ENCODE results near the gene SPATA20.

Gene SPATA20

GRCh38 chr17:50544516-50544915, 2.5 kb upstream of the SPATA20 start:
- peaks cover 88% of the 10 kb centered on the region for H3K4me1 ChIP-seq (ENCODE audit: control insufficient read depth, insufficient read depth, low read length)
- H3K9ac ChIP-seq (ENCODE audit: low read length): no peak overlapping the region
- no peaks in the 10 kb centered on the region for H3K9me3 ChIP-seq (ENCODE audit: control insufficient read depth, low read length)
- H3K27me3 ChIP-seq (ENCODE audit: control insufficient read depth, insufficient read depth, low read length): no peaks in the 10 kb centered on the region
- H3K36me3 ChIP-seq (ENCODE audit: control insufficient read depth, insufficient read depth, low read length): peaks cover 9% of the 10 kb centered on the region
- no peak overlapping the region for H3K4me3 ChIP-seq (ENCODE audit: low read length)

GRCh38 chr17:50545311-50545710, 1.7 kb upstream of the SPATA20 start:
- no peak overlapping the region for H3K9ac ChIP-seq (ENCODE audit: low read length)
- peaks cover 4% of the 10 kb centered on the region for H3K36me3 ChIP-seq (ENCODE audit: control insufficient read depth, insufficient read depth, low read length)
- H3K27me3 ChIP-seq (ENCODE audit: control insufficient read depth, insufficient read depth, low read length): no peaks in the 10 kb centered on the region
- H3K9me3 ChIP-seq (ENCODE audit: control insufficient read depth, low read length): no peaks in the 10 kb centered on the region
- H3K4me3 ChIP-seq (ENCODE audit: low read length): no peak overlapping the region
- peaks cover 81% of the 10 kb centered on the region for H3K4me1 ChIP-seq (ENCODE audit: control insufficient read depth, insufficient read depth, low read length)

DNA sequence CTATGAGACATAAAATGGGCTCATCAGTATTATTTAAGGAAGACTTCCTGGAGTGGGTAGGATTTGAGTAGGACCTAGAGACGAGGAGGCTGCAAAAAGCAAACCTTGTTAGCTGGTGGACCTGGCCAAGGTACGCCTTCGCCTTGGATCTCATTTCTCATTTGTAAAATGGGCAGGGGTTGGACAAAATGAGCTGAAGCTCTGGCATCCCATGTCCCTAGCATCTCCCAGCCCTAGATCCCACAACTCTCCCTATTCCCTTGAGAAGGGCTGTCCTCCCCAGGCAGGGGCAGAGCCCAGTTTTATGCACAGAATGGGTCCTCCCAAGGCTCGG, 306 bp upstream of the SPATA20 start:
- no peak overlapping the region for H3K4me3 ChIP-seq (ENCODE audit: low read length)
- H3K9me3 ChIP-seq (ENCODE audit: control insufficient read depth, low read length): no peaks in the 10 kb centered on the region
- no peaks in the 10 kb centered on the region for H3K27me3 ChIP-seq (ENCODE audit: control insufficient read depth, insufficient read depth, low read length)
- H3K4me1 ChIP-seq (ENCODE audit: control insufficient read depth, insufficient read depth, low read length): peaks cover 80% of the 10 kb centered on the region
- peaks cover 4% of the 10 kb centered on the region for H3K36me3 ChIP-seq (ENCODE audit: control insufficient read depth, insufficient read depth, low read length)
- peak overlapping the region; percentile 95 for H3K9ac ChIP-seq (ENCODE audit: low read length)

DNA sequence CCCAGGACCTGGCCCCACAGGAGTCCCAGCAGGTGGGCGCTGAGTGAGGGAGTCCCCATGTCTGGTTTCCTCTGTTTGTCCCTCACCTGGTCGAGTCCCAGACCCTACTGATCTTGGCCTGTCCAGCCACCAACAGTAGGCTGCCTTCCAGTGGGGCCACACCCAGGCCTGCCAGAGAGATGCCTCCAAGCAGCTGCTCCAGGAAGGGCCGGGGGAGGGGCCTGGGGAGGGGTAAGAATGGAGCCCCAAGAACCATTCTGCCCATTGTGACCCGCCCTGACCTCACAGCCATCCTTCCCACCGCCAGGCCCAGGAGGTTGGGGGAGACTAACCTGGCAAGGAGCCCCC, 736 bp downstream of the SPATA20 start:
- peak overlapping the region; percentile 95 for H3K9ac ChIP-seq (ENCODE audit: low read length)
- no peaks in the 10 kb centered on the region for H3K9me3 ChIP-seq (ENCODE audit: control insufficient read depth, low read length)
- H3K27me3 ChIP-seq (ENCODE audit: control insufficient read depth, insufficient read depth, low read length): no peaks in the 10 kb centered on the region
- H3K4me1 ChIP-seq (ENCODE audit: control insufficient read depth, insufficient read depth, low read length): peaks cover 70% of the 10 kb centered on the region
- H3K4me3 ChIP-seq (ENCODE audit: low read length): peak overlapping the region; percentile 85
- no peaks in the 10 kb centered on the region for H3K36me3 ChIP-seq (ENCODE audit: control insufficient read depth, insufficient read depth, low read length)

DNA sequence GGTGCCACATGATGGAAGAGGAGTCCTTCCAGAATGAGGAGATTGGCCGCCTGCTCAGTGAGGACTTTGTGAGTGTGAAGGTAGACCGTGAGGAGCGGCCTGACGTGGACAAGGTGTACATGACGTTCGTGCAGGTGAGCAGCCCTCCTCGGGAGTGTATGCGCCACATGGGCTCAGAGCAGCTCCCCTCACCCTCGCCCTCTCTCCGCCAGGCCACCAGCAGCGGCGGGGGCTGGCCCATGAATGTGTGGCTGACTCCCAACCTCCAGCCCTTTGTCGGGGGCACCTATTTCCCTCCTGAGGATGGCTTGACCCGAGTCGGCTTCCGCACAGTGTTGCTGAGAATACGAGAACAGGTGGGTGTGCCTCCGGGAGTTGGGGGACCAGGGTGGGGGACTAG, 1.9 kb downstream of the SPATA20 start:
- Histone ChIP-seq H3K4me1 (ENCODE audit: control insufficient read depth, insufficient read depth, low read length) (peaks cover 60% of the 10 kb centered on the region), H3K36me3 (ENCODE audit: control insufficient read depth, insufficient read depth, low read length) (no peaks in the 10 kb centered on the region)

GRCh38 chr17:50549256-50549941, 2.4 kb downstream of the SPATA20 start:
- no peak overlapping the region for H3K9ac ChIP-seq (ENCODE audit: low read length)
- H3K4me3 ChIP-seq (ENCODE audit: low read length): no peak overlapping the region
- no peaks in the 10 kb centered on the region for H3K27me3 ChIP-seq (ENCODE audit: control insufficient read depth, insufficient read depth, low read length)
- no peaks in the 10 kb centered on the region for H3K36me3 ChIP-seq (ENCODE audit: control insufficient read depth, insufficient read depth, low read length)
- H3K9me3 ChIP-seq (ENCODE audit: control insufficient read depth, low read length): no peaks in the 10 kb centered on the region
- H3K4me1 ChIP-seq (ENCODE audit: control insufficient read depth, insufficient read depth, low read length): peaks cover 54% of the 10 kb centered on the region

More for the DNA sequence above, 1.9 kb downstream of the SPATA20 start:
- Histone ChIP-seq H3K9me3 (ENCODE audit: control insufficient read depth, low read length) (no peaks in the 10 kb centered on the region), H3K27me3 (ENCODE audit: control insufficient read depth, insufficient read depth, low read length) (no peaks in the 10 kb centered on the region), H3K9ac (ENCODE audit: low read length) (no peak overlapping the region), H3K4me3 (ENCODE audit: low read length) (no peak overlapping the region)

- H3K9ac ChIP-seq (ENCODE audit: low read length): no peak overlapping the region
- H3K27me3 ChIP-seq (ENCODE audit: control insufficient read depth, insufficient read depth, low read length): no peaks in the 10 kb centered on the region
- peaks cover 48% of the 10 kb centered on the region for H3K4me1 ChIP-seq (ENCODE audit: control insufficient read depth, insufficient read depth, low read length)
- no peaks in the 10 kb centered on the region for H3K9me3 ChIP-seq (ENCODE audit: control insufficient read depth, low read length)
- H3K4me3 ChIP-seq (ENCODE audit: low read length): no peak overlapping the region
- no peaks in the 10 kb centered on the region for H3K36me3 ChIP-seq (ENCODE audit: control insufficient read depth, insufficient read depth, low read length)
Measured at GRCh38 chr17:50549969-50550368, 3.0 kb downstream of the SPATA20 start.

GRCh38 chr17:50550661-50551432, 3.9 kb downstream of the SPATA20 start:
- H3K36me3 ChIP-seq (ENCODE audit: control insufficient read depth, insufficient read depth, low read length): no peaks in the 10 kb centered on the region
- no peaks in the 10 kb centered on the region for H3K9me3 ChIP-seq (ENCODE audit: control insufficient read depth, low read length)
- no peak overlapping the region for H3K4me3 ChIP-seq (ENCODE audit: low read length)
- H3K4me1 ChIP-seq (ENCODE audit: control insufficient read depth, insufficient read depth, low read length): peaks cover 40% of the 10 kb centered on the region
- H3K27me3 ChIP-seq (ENCODE audit: control insufficient read depth, insufficient read depth, low read length): no peaks in the 10 kb centered on the region
- no peak overlapping the region for H3K9ac ChIP-seq (ENCODE audit: low read length)

- peaks cover 34% of the 10 kb centered on the region for H3K4me1 ChIP-seq (ENCODE audit: control insufficient read depth, insufficient read depth, low read length)
- no peak overlapping the region for H3K9ac ChIP-seq (ENCODE audit: low read length)
- H3K9me3 ChIP-seq (ENCODE audit: control insufficient read depth, low read length): no peaks in the 10 kb centered on the region
- no peaks in the 10 kb centered on the region for H3K27me3 ChIP-seq (ENCODE audit: control insufficient read depth, insufficient read depth, low read length)
- H3K36me3 ChIP-seq (ENCODE audit: control insufficient read depth, insufficient read depth, low read length): no peaks in the 10 kb centered on the region
- no peak overlapping the region for H3K4me3 ChIP-seq (ENCODE audit: low read length)
Measured at GRCh38 chr17:50551433-50551815, 4.5 kb downstream of the SPATA20 start.

DNA sequence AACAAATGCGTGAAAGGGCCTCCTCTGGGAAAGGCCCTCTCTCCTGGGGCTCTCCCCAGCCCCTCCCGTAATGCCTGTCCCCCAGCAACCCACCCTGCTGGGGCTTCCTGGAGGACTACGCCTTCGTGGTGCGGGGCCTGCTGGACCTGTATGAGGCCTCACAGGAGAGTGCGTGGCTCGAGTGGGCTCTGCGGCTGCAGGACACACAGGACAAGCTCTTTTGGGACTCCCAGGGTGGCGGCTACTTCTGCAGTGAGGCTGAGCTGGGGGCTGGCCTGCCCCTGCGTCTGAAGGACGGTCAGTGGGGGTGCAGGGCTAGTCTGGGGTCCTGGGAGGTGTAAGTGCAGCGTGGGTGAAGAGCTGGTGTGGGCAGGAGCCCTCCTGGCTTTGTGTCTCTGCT, 4.9 kb downstream of the SPATA20 start:
- H3K9ac ChIP-seq (ENCODE audit: low read length): no peak overlapping the region
- H3K4me3 ChIP-seq (ENCODE audit: low read length): no peak overlapping the region
- no peaks in the 10 kb centered on the region for H3K27me3 ChIP-seq (ENCODE audit: control insufficient read depth, insufficient read depth, low read length)
- H3K4me1 ChIP-seq (ENCODE audit: control insufficient read depth, insufficient read depth, low read length): peaks cover 29% of the 10 kb centered on the region
- H3K36me3 ChIP-seq (ENCODE audit: control insufficient read depth, insufficient read depth, low read length): no peaks in the 10 kb centered on the region
- H3K9me3 ChIP-seq (ENCODE audit: control insufficient read depth, low read length): no peaks in the 10 kb centered on the region

- no peaks in the 10 kb centered on the region for H3K9me3 ChIP-seq (ENCODE audit: control insufficient read depth, low read length)
- no peak overlapping the region for H3K4me3 ChIP-seq (ENCODE audit: low read length)
- H3K4me1 ChIP-seq (ENCODE audit: control insufficient read depth, insufficient read depth, low read length): peaks cover 20% of the 10 kb centered on the region
- H3K9ac ChIP-seq (ENCODE audit: low read length): no peak overlapping the region
- H3K36me3 ChIP-seq (ENCODE audit: control insufficient read depth, insufficient read depth, low read length): no peaks in the 10 kb centered on the region
- H3K27me3 ChIP-seq (ENCODE audit: control insufficient read depth, insufficient read depth, low read length): peaks cover 11% of the 10 kb centered on the region
Measured at GRCh38 chr17:50554201-50554600, 7.2 kb downstream of the SPATA20 start.

DNA sequence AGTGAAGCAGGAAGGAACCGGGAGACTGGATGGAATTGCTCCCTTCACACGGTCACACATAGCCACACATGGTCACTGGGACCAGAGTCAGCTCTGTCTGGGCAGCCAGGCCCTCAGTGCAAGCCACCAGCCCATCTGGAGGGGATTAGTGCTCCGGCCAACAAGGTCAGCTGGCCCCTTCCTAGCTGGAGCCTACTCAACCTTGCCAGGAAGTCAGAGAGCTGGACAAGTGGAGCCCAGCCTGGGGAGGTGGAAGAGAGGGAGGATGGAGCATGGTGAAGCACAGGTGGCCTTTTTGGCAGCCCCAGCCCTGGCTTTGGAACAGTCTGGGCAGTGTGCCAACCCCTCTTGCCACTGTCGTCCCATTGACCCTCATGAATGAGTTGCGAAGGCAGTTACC, 9.8 kb downstream of the SPATA20 start:
- Histone ChIP-seq H3K27me3 (ENCODE audit: control insufficient read depth, insufficient read depth, low read length) (peaks cover 35% of the 10 kb centered on the region), H3K4me1 (ENCODE audit: control insufficient read depth, insufficient read depth, low read length) (peaks cover 24% of the 10 kb centered on the region), H3K36me3 (ENCODE audit: control insufficient read depth, insufficient read depth, low read length) (no peaks in the 10 kb centered on the region), H3K9me3 (ENCODE audit: control insufficient read depth, low read length) (no peaks in the 10 kb centered on the region), H3K4me3 (ENCODE audit: low read length) (no peak overlapping the region), H3K9ac (ENCODE audit: low read length) (no peak overlapping the region)

All from mucosa of stomach (tissue), 1 donor.